SU-DHL-6 (cell line): Measurements from ENCODE around the gene P4HB.

Source experiments
- H2AFZ ChIP-seq: fragments of 200-600 bp; sonication (generic); 2 replicates; pipeline ENCODE4 v1.6.1; 2014; ENCODE audit warnings: low read depth, mild to moderate bottlenecking, moderate library complexity, mixed read lengths, antibody characterized with exemption, low read length; ENCODE audit not compliant: severe bottlenecking
- H3F3A ChIP-seq: fragments of 200-600 bp; shearing (Covaris generic); 2 replicates; pipeline ENCODE4 v1.6.0; 2016; ENCODE audit warnings: antibody characterized with exemption, mild to moderate bottlenecking; ENCODE audit not compliant: insufficient read depth
- H3K27ac ChIP-seq: fragments of 200-600 bp; sonication (generic); 2 replicates; pipeline ENCODE4 v1.5.1; 2016; ENCODE audit warnings: low read depth, mild to moderate bottlenecking, low read length, moderate library complexity, mixed read lengths
- H3K27me3 ChIP-seq: fragments of 200-600 bp; sonication (generic), shearing (Covaris generic); 2 replicates; pipeline ENCODE4 v1.6.0; 2014; ENCODE audit warnings: mild to moderate bottlenecking, low read length
- H3K36me3 ChIP-seq: fragments of 200-600 bp; sonication (generic); 2 replicates; pipeline ENCODE4 v1.6.1; 2014; ENCODE audit warnings: mild to moderate bottlenecking, low read length, mixed read lengths
- H3K4me2 ChIP-seq: fragments of 300-600, 200-600 bp; shearing (Covaris generic), sonication (generic); 2 replicates; pipeline ENCODE4 v1.6.0; 2014; ENCODE audit warnings: low read length, low read depth, mild to moderate bottlenecking; ENCODE audit not compliant: poor library complexity, severe bottlenecking
- H3K4me3 ChIP-seq: fragments of 200-600 bp; sonication (generic); 2 replicates; pipeline ENCODE4 v1.5.1; 2014; ENCODE audit warnings: antibody characterized with exemption, low read length, mild to moderate bottlenecking, mixed read lengths; ENCODE audit not compliant: insufficient read depth, poor library complexity, severe bottlenecking
- H3K79me2 ChIP-seq: fragments of 200-600 bp; sonication (generic); 2 replicates; pipeline ENCODE4 v1.6.1; 2014; ENCODE audit warnings: mild to moderate bottlenecking, low read length, moderate library complexity; ENCODE audit not compliant: insufficient read depth
- H3K9ac ChIP-seq: fragments of 200-600 bp; sonication (generic); 2 replicates; pipeline ENCODE4 v1.7.0; 2014; ENCODE audit warnings: mild to moderate bottlenecking, low read length
- H3K9me2 ChIP-seq: fragments of 200-600 bp; sonication (generic); replicated peaks from 2 replicates; pipeline ENCODE4 v1.6.1; 2014; ENCODE audit warnings: low read length; ENCODE audit not compliant: insufficient read depth
- H3K9me3 ChIP-seq: fragments of 200-600 bp; sonication (generic); 2 replicates; pipeline ENCODE4 v1.6.1; 2014; ENCODE audit warnings: low read length, mixed read lengths; ENCODE audit not compliant: insufficient read depth
- H4K20me1 ChIP-seq: fragments of 200-600 bp; sonication (generic); 2 replicates; pipeline ENCODE4 v1.6.1; 2014; ENCODE audit warnings: low read depth, mild to moderate bottlenecking, antibody characterized with exemption, low read length, moderate library complexity, mixed read lengths
- EZH2phosphoT487 ChIP-seq: fragments of 200-600 bp; sonication (generic), shearing (Covaris generic); conservative IDR thresholded peaks from 2 replicates; pipeline ENCODE4 v1.6.1; 2018; ENCODE audit warnings: mild to moderate bottlenecking, antibody characterized with exemption, low read length, moderate library complexity, mixed read lengths
- TF ChIP-seq, protein P1 (sequence below): fragments of 200-600 bp; sonication (generic); IDR thresholded peaks from one replicate; pipeline ENCODE4 v1.5.1; 2017; ENCODE audit warnings: antibody characterized with exemption, mild to moderate bottlenecking, low read length, moderate library complexity; ENCODE audit not compliant: insufficient read depth, poor library complexity, severe bottlenecking

Gene P4HB

DNA sequence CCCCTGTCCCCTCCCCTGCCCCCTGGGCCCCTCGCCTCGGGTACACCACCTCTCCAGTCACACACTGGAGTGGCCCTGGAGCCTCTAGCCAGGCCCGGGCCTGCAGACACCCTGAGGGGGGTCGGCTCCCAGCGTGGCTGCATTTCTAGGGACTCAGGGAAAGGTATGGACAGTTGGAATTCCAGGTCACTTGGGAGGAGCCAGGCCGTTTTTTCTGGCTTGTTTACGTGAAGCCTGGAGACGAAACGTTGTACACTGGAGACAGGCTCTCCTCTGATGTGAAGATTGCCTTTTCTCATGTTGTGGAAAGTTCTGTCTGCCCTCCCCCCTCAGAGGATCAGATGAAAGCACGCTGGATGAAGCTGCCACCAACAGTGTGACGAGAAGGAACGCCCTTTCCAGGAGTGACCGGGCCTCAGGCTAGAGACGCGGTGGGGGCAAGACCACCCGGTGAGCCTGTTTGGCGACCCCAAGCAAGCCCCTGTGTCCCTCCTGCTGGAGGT is 21.5 kb downstream of the P4HB start:
- no peak for TF ChIP-seq EZH2phosphoT487
- TF ChIP-seq, protein P1, sequence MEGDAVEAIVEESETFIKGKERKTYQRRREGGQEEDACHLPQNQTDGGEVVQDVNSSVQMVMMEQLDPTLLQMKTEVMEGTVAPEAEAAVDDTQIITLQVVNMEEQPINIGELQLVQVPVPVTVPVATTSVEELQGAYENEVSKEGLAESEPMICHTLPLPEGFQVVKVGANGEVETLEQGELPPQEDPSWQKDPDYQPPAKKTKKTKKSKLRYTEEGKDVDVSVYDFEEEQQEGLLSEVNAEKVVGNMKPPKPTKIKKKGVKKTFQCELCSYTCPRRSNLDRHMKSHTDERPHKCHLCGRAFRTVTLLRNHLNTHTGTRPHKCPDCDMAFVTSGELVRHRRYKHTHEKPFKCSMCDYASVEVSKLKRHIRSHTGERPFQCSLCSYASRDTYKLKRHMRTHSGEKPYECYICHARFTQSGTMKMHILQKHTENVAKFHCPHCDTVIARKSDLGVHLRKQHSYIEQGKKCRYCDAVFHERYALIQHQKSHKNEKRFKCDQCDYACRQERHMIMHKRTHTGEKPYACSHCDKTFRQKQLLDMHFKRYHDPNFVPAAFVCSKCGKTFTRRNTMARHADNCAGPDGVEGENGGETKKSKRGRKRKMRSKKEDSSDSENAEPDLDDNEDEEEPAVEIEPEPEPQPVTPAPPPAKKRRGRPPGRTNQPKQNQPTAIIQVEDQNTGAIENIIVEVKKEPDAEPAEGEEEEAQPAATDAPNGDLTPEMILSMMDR: no peak
- Histone ChIP-seq H3K79me2 (no peaks in the 10 kb centered on the region), H3F3A (no peaks in the 10 kb centered on the region), H3K4me2 (no peak overlapping the region), H4K20me1 (no peaks in the 10 kb centered on the region), H3K4me3 (no peak overlapping the region), H2AFZ (no peak overlapping the region), H3K27me3 (no peaks in the 10 kb centered on the region), H3K27ac (no peak overlapping the region), H3K9me2 (no peaks in the 10 kb centered on the region), H3K9ac (no peak overlapping the region), H3K36me3 (no peaks in the 10 kb centered on the region), H3K9me3 (no peaks in the 10 kb centered on the region)

DNA sequence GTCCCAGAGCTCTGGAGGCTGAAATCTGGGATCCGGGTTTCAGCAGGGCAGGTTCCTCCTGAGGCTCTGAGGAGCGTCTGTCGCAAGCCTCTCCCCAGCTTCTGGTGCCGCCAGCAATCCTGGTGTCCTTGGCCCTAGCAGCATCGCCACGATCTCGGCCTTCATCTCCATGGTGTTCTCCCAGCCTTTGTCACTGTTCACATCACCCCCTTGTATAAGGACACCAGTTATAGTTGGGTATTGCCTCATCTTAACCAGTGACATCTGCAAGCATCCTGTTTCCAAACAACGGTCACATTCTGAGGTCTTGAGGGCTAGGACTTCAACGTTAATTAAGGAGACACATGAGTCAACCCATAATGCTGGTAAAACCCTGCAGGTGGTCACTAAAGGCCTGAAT is 22.7 kb downstream of the P4HB start:
- H3K79me2 ChIP-seq: no peaks in the 10 kb centered on the region
- no peak overlapping the region for H3K9ac ChIP-seq
- H3K4me3 ChIP-seq: no peak overlapping the region
- TF ChIP-seq, protein P1: no peak
- no peak overlapping the region for H3K27ac ChIP-seq
- no peaks in the 10 kb centered on the region for H3K9me2 ChIP-seq
- H3F3A ChIP-seq: no peaks in the 10 kb centered on the region
- H2AFZ ChIP-seq: no peak overlapping the region
- no peaks in the 10 kb centered on the region for H4K20me1 ChIP-seq
- no peak overlapping the region for H3K4me2 ChIP-seq
- H3K27me3 ChIP-seq: no peaks in the 10 kb centered on the region
- no peaks in the 10 kb centered on the region for H3K9me3 ChIP-seq
- no peaks in the 10 kb centered on the region for H3K36me3 ChIP-seq

DNA sequence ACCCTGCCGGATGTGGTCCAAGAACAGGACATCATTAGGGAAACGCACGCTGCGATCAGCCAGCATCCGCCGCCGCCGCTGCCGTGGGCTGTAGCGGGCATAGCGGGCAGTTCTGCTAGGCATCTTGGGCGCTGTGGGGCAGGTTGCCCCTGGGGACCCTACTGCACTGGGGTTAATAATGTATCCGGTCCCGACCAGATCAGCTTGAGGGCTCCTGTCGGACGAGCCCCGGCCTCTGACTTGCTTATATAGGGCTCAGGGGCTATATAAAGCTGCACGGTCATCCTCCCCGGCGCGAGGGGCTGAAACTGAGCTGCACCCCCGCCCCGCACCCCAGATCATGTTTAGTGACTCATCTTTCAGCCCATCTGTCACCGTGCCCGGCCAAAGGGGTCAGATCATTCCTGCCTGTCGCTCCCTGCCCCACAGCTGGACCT is 25.5 kb downstream of the P4HB start, which contains the start of gene PPP1R27:
Gene PPP1R27, minus strand, starts transcription at position 220 of the 437 bp plus-strand sequence. Its CDS starts 97 bp downstream, at position 123.
- Histone ChIP-seq H4K20me1 (no peaks in the 10 kb centered on the region), H3K79me2 (no peaks in the 10 kb centered on the region), H3K27ac (no peak within 1 kb of the TSS), H3K27me3 (no peaks in the 10 kb centered on the region), H3K4me3 (peak within 1 kb of the TSS; percentile 82), H3K9me3 (no peaks in the 10 kb centered on the region), H3K9me2 (no peaks in the 10 kb centered on the region), H2AFZ (no peak within 1 kb of the TSS), H3K4me2 (peak within 1 kb of the TSS; percentile 90), H3K36me3 (no peaks in the 10 kb centered on the region), H3K9ac (peak within 1 kb of the TSS; percentile 84), H3F3A (no peaks in the 10 kb centered on the region)
- TF ChIP-seq EZH2phosphoT487: no peak
- TF ChIP-seq, protein P1: no peak
